Ishikawa (cell line): ENCODE data around the gene KLHDC7B.

Experiments
- CEBPB ChIP-seq: IDR thresholded peaks from 2 replicates; pipeline ENCODE4 v1.6.1; 2012
- EP300 ChIP-seq: IDR thresholded peaks from 2 replicates; pipeline ENCODE4 v1.6.1; 2012; ENCODE audit warnings: borderline replicate concordance
- FOXM1 ChIP-seq: IDR thresholded peaks from 2 replicates; pipeline ENCODE4 v1.6.1; 2012; ENCODE audit warnings: low read depth, borderline replicate concordance
- MAX ChIP-seq: IDR thresholded peaks from 2 replicates; pipeline ENCODE4 v1.6.1; 2012
- RAD21 ChIP-seq: IDR thresholded peaks from 2 replicates; pipeline ENCODE4 v1.6.1; 2012; ENCODE audit warnings: low read depth
- TCF12 ChIP-seq: IDR thresholded peaks from 2 replicates; pipeline ENCODE4 v1.6.1; 2012; ENCODE audit warnings: low read depth
- ZBTB7A ChIP-seq: IDR thresholded peaks from 2 replicates; pipeline ENCODE4 v1.6.1; 2012; ENCODE audit warnings: low read depth

- TF ChIP-seq EP300 (no peak), ZBTB7A (no peak), RAD21 (no peak), CEBPB (no peak), TCF12 (no peak), MAX (no peak), FOXM1 (no peak)
Measured at GRCh38 chr22:50586416-50586815, 40.7 kb downstream of the KLHDC7B start.
